HG02642 (cell line): ENCODE data around the gene IRF5.

Experiments used
- ATAC-seq: cut with Tn5 transposase; IDR thresholded peaks from one replicate; pipeline ENCODE4 v1.9.1; 2021; ENCODE audit warnings: mild to moderate bottlenecking; ENCODE audit not compliant: unreplicated experiment, poor library complexity

IRF5 gene

DNA sequence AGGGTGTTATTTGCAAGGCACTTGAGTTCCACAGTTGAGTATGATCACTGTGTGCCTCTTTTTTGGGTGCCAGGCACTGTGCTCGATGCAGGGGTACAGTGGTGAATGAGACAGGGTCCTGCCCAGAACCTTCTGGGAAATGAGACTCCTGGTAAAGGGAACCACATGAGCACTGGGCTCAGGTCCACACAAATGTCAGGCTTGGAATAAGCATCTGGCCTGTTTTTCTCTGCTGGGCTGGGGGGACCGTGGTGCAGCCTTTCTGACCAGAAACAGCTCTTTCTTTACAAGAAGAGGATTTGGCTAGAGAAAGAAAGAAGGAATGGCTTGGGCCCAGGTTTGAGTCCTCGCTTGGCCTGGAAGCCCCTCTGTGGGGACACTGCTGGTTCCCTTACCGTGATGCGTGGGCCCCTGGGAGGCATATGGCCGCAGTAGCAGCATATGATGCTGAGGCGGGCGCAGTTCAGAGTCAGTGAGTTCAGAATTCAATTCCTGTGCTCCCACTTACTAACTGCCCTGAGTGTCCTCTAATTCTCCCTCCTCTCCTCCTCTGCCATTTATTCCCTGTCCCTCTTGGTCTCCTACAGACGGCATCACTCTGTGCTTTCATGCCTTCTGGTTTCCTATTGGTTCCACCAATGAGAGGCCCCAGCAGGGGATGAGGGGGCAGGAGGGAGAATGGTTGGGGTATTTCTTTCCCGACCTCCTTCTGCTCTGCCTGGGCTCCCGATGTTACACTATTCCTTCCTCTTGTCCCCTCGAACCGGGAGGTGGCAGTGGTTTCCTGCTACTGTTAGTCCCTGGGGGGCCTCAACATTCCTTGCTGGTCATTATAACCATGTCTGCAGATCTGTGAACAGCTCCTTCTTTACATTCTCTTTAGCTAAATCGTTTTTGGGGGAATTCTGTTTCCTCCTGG is 17.6 kb upstream of the IRF5 start:
- no peak for ATAC-seq

DNA sequence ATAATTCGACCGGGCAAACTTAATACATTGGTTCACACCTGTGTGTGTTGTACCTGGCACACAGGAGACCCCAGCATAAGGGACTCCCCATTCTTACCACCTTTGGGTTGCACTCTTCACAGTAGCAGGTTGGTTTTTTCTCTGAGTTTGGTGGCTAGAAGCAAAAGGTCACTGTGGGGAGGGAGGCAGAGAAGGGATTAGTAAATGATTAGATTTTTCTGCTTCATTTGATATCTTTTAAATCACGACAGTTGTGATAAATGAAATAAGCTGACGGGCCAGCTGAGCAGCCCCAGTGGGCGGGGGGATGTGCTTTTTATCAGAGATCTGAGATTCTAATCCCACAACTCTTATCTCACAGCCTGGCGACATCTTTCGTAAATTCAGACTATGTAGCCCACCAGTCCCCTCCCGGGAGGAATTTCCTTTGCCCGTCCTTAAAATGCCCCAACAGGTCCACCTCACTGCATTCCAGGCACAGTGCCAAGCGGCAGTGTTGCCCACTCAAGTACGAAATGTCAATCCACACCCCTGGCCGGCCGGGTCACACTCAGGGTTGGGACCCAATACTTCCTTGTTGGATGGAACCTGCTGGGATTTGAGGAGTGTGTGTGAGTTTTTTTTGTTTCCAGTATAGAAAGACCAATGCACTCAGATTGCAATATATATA is 16.7 kb upstream of the IRF5 start:
- no peak for ATAC-seq

DNA sequence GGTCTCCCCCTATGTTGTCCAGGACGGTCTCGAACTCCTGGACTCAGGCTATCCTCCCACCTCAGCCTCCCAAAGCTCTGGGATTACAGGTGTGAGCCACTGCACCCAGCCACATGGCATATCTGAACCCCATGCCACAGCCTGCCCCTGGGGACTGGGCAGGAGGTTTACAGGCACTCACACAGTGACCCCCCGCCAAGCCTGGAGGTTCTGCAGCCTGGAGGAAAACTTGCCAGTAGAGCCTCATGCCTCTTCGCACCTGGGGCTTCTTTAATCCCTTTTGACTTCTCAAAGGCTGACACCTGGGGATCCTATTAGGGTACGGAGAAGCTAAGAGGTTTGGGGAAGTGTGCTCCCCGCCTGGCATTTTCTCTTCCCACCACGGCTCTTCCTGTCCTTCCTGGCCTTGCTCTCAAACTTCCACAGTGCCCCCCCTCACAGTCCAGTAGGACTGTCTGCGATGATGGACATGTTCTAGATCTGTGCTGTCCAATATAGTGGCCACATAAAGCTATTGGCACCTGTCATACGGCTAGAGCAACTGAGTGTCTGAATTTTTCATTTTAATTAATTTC is 15.8 kb upstream of the IRF5 start:
- ATAC-seq, result no peak

DNA sequence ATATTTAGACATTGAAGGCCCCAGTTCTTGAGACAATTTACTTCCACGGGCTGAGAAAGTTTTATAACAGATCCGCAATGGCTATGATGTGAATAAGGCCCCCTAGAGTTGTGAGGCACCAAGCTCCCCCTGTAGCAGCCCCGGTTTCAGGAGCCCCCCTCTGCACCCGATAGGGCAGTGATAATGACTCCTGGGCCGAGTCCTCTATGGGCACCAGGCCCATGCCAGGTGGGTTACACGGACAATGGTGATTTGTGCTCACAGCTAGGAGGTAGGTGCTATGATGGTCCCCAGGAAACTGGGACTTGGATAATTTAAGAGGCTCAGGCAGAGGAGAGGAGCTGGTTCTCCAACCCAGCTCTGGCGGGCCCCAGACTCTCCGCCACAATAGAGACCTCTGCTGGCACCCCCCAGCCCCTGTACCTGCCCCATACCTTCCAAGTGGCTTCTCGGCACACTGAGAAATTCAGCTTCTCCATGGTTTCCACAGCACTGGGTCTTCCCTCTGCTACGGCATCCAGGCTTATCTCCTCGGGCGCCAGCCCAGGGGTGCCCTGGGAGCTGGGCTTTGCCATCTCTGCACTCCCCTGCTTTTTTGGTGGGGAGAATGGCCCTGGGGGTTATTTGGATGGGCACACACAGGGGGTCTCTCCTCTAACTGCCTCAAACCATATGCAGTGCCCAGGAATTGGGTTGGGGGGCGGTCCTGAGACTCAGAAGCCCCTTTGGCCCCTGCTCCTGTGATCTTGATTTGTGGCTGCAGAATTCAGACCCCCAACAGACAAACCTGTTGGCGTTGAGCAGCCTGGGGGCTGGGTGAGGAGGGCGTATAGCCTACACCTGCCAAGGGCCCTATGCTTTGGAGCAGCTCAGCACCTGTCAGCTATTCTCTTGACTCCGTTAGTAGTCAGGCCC is 15.0 kb upstream of the IRF5 start:
- ATAC-seq, result no peak

DNA sequence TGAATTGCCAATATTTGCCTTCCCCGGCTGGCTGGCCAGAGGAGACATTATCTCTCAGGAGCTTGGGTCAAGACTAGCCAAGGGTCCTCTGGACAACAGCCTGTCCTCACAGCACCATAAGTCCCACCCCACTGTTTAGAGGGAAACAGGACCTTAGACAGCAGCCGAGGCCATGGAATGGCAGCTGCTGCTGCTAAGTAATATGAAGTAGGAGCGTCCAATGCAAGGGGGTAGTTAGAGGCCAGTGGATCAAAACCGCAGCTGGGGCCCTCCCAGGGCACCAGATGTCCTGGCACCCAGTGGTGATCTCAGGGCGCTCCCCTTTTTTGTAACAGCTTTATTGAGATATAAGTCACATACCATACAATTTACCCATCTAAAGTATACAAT is 14.3 kb upstream of the IRF5 start:
- no peak for ATAC-seq

DNA sequence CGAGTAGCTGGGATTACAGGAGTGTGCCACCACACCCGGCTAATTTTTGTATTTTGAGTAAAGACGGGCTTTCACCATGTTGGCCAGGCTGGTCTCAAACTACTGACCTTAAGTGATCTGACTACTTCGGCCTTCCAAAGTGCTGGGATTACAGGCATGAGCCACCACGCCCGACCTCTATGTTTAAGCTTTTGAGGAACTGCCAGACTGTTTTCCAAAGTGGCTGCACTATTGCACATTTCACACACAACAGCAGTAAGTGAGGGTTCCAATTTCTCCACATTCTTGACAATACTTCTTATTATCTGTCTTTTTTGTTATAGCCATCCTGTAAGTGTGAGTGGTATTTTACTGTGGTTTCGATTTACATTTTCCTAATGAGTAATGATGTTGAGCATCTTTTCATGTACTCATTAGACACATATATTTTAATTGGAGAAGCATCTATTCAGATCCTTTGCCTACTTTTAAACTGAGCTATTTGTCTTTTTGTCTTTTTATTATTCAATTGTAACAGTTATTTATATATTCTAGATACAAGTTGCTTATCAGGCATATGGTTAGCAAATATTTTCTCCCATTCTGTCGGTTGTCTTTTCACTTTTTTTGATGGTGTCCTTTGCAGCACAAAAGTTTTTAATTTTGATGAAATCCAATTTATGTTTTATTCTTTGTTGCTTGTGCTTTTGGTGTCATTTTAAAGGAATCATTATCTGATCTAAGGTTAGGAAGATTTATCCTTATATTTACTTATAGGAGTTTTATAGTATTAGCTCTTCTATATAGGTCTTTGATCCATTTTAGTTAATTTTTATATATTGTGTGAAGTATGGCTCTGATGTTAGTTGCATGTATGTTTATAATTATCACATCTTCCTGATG is 12.8 kb upstream of the IRF5 start:
- no peak for ATAC-seq

DNA sequence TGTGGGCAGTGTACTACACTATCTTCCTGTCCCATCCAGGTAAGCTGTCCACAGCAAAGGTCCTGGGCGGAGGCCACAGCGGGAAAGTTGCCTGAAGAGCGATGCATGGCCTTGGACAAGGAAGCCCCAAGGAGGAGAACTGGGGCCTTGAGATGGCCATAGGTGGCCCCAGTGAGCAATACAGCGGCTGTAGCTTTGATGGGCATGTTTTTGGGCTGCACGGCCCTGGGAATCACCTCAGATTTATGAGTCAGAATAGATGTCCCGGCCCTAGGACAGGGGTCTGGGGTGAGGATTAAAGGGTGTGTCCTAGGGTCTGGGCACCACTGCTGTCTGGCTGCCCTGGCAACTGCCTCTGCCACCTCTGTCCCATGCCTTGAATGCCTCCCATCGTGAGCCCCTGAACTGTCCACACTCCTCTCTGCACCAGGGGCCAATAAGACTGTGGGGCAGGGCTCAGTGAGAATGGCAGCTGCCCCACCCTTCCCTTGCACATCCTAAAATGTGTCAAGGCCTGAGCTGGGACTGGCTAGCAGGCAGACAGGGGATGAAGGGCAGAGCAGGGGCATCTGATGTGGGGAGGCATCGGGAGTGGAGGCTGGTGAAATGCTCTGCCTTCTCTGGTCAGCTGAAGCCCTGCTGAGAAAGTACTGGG is 9.4 kb upstream of the IRF5 start:
- ATAC-seq, result no peak

DNA sequence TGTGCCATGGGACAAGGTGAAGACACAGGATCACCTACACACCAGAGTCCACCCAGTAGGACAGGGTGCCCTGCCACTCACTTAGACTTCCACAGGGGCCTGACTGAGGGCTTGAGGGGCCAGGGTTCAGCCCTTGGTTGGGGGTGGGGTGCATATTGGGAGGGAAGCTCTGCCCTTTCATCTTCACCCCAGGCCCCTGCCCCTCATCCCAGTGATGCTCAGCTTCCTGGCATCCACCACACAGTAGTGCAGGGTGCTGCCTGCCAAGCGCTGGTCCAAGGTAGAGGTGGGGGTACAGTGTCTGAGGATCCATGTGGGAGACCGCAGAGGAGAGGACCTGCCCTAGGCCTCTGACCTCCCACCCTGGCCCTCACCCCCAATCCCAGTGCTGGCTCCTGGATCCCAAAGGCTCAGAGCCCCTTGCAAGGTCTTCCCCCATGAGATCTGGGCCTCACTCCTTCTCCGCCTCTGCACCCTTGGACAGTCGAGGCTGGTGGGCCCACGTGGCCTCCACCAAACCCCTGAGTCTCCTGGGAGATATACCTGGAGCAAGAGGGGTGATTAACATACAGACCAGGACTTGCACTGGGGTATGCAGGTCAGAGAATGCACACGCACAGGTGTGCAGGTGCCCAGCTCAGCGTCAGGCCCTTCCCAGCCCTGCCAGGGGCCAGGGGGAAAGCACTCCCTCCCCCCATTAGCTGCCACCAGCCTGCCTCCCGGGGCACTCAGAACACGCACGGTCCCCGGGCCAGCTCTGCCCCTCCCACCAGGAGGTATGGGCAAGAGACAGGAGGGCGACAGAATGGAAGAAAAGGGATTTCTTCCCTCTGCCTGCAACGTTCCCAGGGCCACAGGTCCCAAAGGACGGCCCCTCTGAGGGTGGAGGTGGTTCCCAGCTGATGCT is 8.6 kb upstream of the IRF5 start:
- no peak for ATAC-seq

DNA sequence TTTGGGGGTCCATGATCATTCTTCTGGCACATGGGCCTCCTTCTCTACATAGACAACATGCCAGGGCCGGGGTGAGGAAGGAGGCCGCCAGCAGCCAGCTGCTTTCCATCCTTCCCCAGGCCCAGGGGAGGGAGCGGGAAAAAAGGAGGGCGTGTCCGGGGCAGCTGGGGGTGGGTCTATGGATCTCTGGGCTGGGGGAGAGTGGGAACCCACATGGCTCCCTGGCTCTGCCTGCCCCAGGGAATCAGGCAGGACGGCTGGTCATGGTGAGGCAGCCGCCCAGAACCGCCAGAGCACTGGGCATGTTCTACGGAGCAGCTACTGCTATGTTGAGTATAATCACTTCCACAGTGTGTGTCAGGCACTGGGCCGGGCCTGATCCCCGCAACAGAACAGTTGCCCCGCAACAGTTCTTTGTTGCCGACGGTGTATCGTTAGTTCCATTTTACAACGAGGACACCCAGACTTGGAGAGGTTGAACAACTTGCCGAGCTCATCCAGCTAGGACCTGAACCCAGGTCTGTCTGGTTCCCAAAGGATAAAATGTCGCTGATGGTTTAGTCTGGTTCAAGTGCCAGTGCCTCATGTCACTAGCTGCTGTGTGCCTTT is 6.4 kb upstream of the IRF5 start:
- ATAC-seq, result no peak

DNA sequence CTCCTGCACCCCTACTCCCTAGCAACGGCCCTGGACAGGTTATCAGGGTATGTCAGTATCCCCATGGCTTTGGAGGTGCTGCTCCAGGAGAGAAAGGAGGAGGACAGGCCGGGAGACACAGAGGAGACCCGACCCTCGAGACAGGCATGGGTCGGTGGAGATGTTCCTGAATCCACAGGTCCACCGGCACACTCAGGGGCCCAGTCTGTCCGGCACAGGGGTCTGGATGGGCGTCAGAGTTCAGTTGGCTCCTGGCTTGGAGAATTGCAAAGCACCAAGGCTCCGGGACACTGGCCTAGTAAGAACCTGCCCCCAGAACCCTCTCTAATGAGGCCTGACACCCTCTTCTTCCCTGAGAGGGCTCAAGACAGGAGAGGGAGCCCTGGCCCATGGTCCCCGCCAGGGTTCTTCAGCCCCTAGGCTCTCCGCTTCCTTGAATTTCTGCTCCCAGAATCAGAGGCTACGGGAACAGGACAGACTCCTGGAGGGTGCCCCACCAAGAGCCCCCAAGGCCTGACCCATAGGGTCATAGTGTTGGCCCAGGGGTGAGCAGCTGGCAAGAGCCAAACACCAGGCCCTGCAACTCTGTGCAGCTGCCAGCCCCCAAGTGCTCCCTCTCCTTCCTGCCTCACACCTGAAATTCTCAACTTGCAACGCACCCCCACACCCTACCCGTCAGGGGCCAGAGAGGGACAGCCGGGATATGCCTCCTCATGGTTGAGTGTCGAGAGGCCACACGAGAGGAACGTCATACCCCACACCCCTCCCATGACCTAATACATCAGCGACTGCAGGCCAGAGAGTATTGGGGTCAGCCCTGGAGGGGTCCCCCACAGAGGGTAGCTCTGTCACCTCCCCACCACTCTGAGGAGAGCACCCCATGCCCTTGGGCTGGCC is 5.5 kb upstream of the IRF5 start:
- no peak for ATAC-seq

DNA sequence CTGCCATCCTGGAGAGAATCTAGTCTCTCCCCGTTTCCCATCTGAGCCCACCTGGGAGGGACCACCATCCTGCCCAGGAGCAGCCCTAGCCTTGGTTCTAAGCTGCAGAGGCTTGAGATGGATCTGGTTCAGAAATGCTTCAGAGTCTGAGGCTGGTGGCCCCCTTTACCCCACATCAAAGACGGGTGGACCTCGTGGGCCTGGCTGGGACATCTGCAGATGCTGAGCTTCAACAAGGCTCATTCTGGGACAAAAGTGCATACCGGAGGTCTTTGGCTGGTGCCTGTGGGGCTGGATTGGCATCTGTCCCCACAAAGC is 4.9 kb upstream of the IRF5 start:
- ATAC-seq, result no peak

DNA sequence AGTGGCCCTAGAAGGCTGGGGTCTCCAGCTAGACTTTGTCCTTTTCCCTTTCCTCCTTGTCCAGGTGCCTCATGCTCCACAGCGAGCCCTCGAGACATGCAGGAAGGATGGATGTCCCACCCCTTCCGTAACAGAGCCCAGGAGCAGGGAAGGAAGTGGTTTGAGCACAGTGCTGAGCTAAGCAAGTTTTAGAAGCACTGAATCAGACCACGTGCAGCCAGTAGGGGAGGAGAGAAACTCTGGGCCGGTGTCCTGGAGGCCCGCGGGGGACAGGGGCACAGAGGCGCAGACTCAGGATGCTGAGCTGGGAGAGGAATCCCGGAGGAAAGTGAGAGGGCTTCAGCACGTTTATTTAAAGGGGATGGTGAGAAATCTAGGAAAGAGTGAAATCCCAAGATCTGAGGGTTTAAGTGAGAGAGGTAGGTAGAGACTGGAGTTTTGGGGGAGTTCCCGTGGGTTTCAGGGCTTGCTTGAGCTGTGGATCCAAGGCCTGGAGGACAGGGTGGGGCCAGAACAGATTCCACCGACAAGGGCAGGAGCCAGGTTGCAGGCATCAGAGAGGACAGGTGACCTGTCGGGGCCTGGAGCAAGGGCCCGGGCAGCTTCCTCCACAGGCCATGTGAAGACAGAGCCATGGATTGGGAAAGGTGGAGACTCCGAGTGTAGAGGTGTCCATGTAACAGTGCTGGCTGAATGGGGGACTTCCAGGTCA is 4.4 kb upstream of the IRF5 start:
- peak; percentile 29 for ATAC-seq

DNA sequence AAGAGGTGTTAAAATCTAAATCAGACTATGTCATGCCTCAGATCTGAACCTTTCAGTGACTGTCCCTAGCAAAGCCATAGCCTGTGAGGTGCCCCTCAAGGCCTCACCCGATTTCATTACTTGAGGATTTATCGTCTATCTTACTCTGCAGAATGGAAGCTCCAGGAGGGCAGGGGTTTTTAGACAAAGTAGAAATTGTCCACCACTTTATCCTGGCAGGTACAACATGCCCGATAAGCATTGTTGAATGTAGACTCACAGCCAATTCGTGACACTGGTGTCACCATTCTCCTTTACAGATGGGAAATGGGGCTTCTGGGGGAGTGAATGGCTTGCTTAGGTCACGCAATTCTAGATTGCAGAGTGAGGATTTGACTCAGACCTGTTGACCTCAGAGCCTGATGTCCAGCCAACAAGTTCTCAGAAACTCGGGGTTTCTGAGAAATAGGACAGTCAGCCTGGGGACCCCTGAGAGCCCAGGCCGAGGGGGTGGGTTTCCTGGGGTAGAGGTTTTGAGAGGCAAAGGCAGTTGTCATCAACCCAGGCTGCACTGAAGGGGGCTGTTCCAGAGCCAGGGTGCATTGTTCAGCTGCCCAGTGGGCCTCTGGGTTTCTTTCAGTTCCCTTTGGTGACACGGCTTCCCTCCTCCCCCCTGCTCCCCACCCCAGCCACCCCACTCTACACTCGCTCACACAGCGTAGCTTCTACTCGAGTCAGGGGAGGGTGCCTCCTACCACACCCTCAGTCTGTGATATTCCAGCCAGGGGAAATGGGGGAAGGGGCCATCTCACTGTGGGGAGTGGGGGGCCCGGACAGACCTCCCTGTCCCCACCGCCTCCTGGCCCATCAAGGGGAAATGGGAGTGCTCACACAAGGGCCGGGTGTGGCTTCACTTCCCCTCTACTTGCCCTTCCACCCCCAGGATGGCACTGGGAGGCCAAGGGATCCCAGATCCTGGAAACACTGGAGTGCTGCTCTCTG is 3.1 kb upstream of the IRF5 start:
- peak; percentile 28 for ATAC-seq

DNA sequence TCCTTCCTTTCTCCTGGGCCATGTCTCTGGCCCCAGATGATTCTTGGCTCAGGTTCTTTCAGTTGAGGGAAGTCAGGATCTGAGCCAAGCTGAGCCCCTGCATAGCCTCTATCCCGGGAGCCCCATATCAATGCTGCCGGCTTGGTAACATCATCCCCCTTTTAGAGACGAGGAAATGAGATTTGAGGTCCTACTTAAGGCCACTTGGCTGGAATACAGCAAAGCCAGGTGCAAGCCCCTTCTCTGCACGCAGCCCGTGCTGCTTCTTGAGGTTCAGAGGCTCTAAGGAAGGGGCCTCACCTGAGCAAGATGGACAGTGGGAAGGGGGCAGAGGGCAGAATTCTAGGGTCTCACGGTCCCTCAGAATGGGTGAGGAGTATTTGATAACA is 2.4 kb upstream of the IRF5 start:
- no peak for ATAC-seq

DNA sequence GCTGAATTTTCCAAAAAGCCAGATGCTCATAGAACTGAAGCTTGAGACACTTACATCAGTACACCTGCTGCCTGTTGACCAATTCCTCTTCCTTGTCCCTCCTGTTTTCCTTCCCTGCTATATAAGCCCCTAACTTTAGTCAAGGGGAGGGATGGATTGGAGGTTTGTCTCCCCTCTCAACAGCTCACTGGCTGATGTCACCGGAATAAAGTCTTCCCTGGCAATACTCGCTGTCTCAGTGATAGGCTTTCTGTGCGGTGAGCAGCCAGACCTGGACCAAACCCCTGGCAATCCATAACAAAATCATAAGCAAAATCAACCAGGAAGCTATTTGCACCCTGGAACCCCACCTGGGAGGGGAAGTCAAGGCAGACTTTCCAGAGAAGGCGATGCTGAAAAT is 929 bp upstream of the IRF5 start:
- no peak for ATAC-seq
